Mesenteric fat pad (tissue), 1 donor: ENCODE measurements around the gene NDUFAB1. TPM values are rescaled to one million over a fixed set of nuclear protein-coding genes. Genes with fewer than 3 reads are reported as not detected.
"Not testable (repeated sequence)": the region's sequence is repeated elsewhere in the genome, so short reads cannot be mapped to it uniquely, and the experiment has no call there.

Experiments
- DNase-seq: peaks from one replicate; pipeline ENCODE4 v3.0.0-alpha.2; 2020; ENCODE audit warnings: low spot score
- total RNA-seq: library from RNA; stranded (reverse); fragmentation: NEBNext Ultra II Directional; extraction: Animal tissue kit (Norgen Biotek cat#: 25700); gene quantifications from one replicate; pipeline ENCODE4 v1.2.1, GENCODE V29; 2021
- donor health status: DM: yes; HTN: yes; CAD: no.

Gene NDUFAB1
- total RNA-seq, 1 donor from 2014 or later: 77.0 TPM

- DNase-seq: no peak
These were observed 11.7 kb downstream of the NDUFAB1 start for GRCh38 chr16:23584186-23585076.

- not testable (repeated sequence) for DNase-seq
These were observed 12.8 kb downstream of the NDUFAB1 start for GRCh38 chr16:23583271-23583670.

GRCh38 chr16:23581764-23582163 is 14.4 kb downstream of the NDUFAB1 start:
- DNase-seq: no peak

GRCh38 chr16:23580391-23580790 is 15.7 kb downstream of the NDUFAB1 start:
- DNase-seq: no peak

- no peak for DNase-seq
These were observed 16.7 kb downstream of the NDUFAB1 start for GRCh38 chr16:23579371-23579770.

- no peak for DNase-seq
These were observed 17.9 kb downstream of the NDUFAB1 start for GRCh38 chr16:23578101-23578830.

- DNase-seq: no peak
These were observed 18.6 kb downstream of the NDUFAB1 start for GRCh38 chr16:23577493-23577892.

- DNase-seq: no peak
These were observed 20.3 kb downstream of the NDUFAB1 start for GRCh38 chr16:23575834-23576233.

GRCh38 chr16:23573817-23574216 is 22.3 kb downstream of the NDUFAB1 start:
- DNase-seq: no peak

- no peak for DNase-seq
These were observed 23.7 kb downstream of the NDUFAB1 start for GRCh38 chr16:23572394-23572793.

GRCh38 chr16:23571895-23572294 is 24.2 kb downstream of the NDUFAB1 start:
- DNase-seq: no peak

GRCh38 chr16:23570992-23571632 is 25.0 kb downstream of the NDUFAB1 start:
- no peak for DNase-seq

GRCh38 chr16:23567602-23568001 is 28.5 kb downstream of the NDUFAB1 start:
- DNase-seq: no peak

GRCh38 chr16:23566724-23567123 is 29.4 kb downstream of the NDUFAB1 start:
- DNase-seq: no peak

- DNase-seq: no peak
These were observed 31.3 kb downstream of the NDUFAB1 start for GRCh38 chr16:23564575-23565363.

GRCh38 chr16:23563186-23563585 is 32.9 kb downstream of the NDUFAB1 start:
- DNase-seq: no peak

GRCh38 chr16:23562505-23562904 is 33.6 kb downstream of the NDUFAB1 start:
- no peak for DNase-seq

GRCh38 chr16:23561586-23561985 is 34.5 kb downstream of the NDUFAB1 start:
- DNase-seq: no peak

GRCh38 chr16:23557779-23558702 is 38.1 kb downstream of the NDUFAB1 start:
- peak; percentile 90 for DNase-seq
